Body of pancreas (tissue), 4 donors: Measurements from ENCODE around the gene CHSY3.

Experiments used
- CTCF ChIP-seq, 7 experiments: fragments of 450-650 bp in 4 of 7; fragments of 200-600 bp in 3 of 7; sonication (generic) in 3 of 7; IDR thresholded peaks; one replicate each; pipeline ENCODE4 v1.5.1; 2016 to 2019; ENCODE audit warnings: antibody characterized with exemption in 7 of 7
- POLR2A ChIP-seq, 3 donors: fragments of 450-650 bp; IDR thresholded peaks; one replicate each; pipeline ENCODE4 v1.6.1; 2016; ENCODE audit warnings: antibody characterized with exemption in 3 of 3, mild to moderate bottlenecking in 2 of 3

- TF ChIP-seq POLR2A (IDR thresholded peaks at IDR 0.05) = no peak
- no peak for TF ChIP-seq CTCF (IDR thresholded peaks at IDR 0.05)
Measured at GRCh38 chr5:130021000-130021399, 116.7 kb downstream of the CHSY3 start.
